GM12878 (cell line): ENCODE results near the gene YDJC. TPM values are rescaled to one million over a fixed set of nuclear protein-coding genes. Genes with fewer than 3 reads are reported as not detected.

Experiments used
- ATAC-seq: fragments of 200-7000 bp; cut with Tn5 transposase; 3 replicates; pipeline ENCODE4 v1.9.1; 2020; ENCODE audit warnings: mild to moderate bottlenecking, moderate library complexity
- BruUV-seq: library from RNA; stranded (reverse); fragments of 400-500 nt; replicated peaks from 2 replicates; lab custom pipeline; 2021; lab: Mats Ljungman, UMichigan
- CTCF ChIA-PET: fragments of 300-600 bp; sonication (Branson Sonifier 250); formaldehyde crosslinking; extraction: SDS; loops from one replicate; lab custom pipeline; 2021; ENCODE audit warnings: inconsistent platforms; lab: Yijun Ruan, JAX
- POLR2A ChIA-PET: fragments of 350-600 bp; formaldehyde crosslinking; extraction: SDS; loops from one replicate; lab custom pipeline; 2021; ENCODE audit warnings: inconsistent platforms; lab: Charles Lee
- RAD21 ChIA-PET: fragments of 300-600 bp; sonication (Branson Sonifier 250); formaldehyde crosslinking; loops from one replicate; lab custom pipeline; 2023; ENCODE audit warnings: antibody characterized with exemption; ENCODE audit not compliant: unreplicated experiment; lab: Charles Lee
- SMC1A ChIA-PET: fragments of 300-600 bp; sonication (Branson Sonifier 250); formaldehyde crosslinking; loops from one replicate; lab custom pipeline; 2023; ENCODE audit not compliant: unreplicated experiment, uncharacterized antibody; lab: Charles Lee
- DNase-seq: peaks from one replicate; pipeline ENCODE4 v3.0.0-alpha.2; 2011; ENCODE audit warnings: low read depth, low spot score
- FAIRE-seq: peaks from 3 replicates; lab custom pipeline; 2011; peaks lifted over from hg19 to GRCh38; lab: Jason Lieb, UNC
- H2AFZ ChIP-seq: 2 replicates; pipeline ENCODE4 v1.6.0; 2011; ENCODE audit warnings: low read depth, low read length, control low read depth; ENCODE audit not compliant: control insufficient read depth
- H3K27ac ChIP-seq: 2 replicates; pipeline ENCODE4 v1.5.1; 2011; ENCODE audit warnings: control low read depth; ENCODE audit not compliant: control insufficient read depth, insufficient read depth
- H3K27me3 ChIP-seq, 2 experiments: replicated peaks in 1 of 2; 2 replicates each; pipeline versions ENCODE4 v1.6.0 to v1.6.1; 2011; ENCODE audit warnings: low read length in 1 of 2; ENCODE audit not compliant: control insufficient read depth in 2 of 2, insufficient read depth in 2 of 2
- H3K36me3 ChIP-seq, 2 experiments: 2 replicates each; pipeline ENCODE4 v1.5.1; 2011; ENCODE audit warnings: low read length in 1 of 2; ENCODE audit not compliant: control insufficient read depth in 2 of 2, insufficient read depth in 2 of 2
- H3K4me1 ChIP-seq: 2 replicates; pipeline ENCODE4 v1.6.1; 2011; ENCODE audit warnings: mild to moderate bottlenecking, low read length, moderate library complexity, mixed read lengths; ENCODE audit not compliant: control insufficient read depth, insufficient read depth
- H3K4me2 ChIP-seq: 2 replicates; pipeline ENCODE4 v1.6.0; 2011; ENCODE audit warnings: control low read depth; ENCODE audit not compliant: control insufficient read depth, insufficient read depth
- H3K4me3 ChIP-seq: fragments of 200-600 bp; sonication (generic); 2 replicates; pipeline ENCODE4 v1.5.1; 2016
- H3K79me2 ChIP-seq: 2 replicates; pipeline ENCODE4 v1.6.0; 2011; ENCODE audit warnings: low read length; ENCODE audit not compliant: control insufficient read depth, insufficient read depth
- H3K9ac ChIP-seq: 2 replicates; pipeline ENCODE4 v1.8.0; 2011; ENCODE audit warnings: low read length, control low read depth, mixed read lengths; ENCODE audit not compliant: control insufficient read depth, insufficient read depth
- H3K9me3 ChIP-seq: replicated peaks from 3 replicates; pipeline ENCODE4 v1.5.1; 2011; ENCODE audit warnings: mild to moderate bottlenecking, low read length; ENCODE audit not compliant: control insufficient read depth, insufficient read depth
- H4K20me1 ChIP-seq: 2 replicates; pipeline ENCODE4 v1.6.0; 2011; ENCODE audit not compliant: control insufficient read depth, insufficient read depth
- STAT3 ChIP-seq: IDR thresholded peaks from 2 replicates; pipeline ENCODE4 v1.6.1; 2011; ENCODE audit warnings: low read depth, low read length, improper control_type of control experiment
- WGBS: methylation state at CpG from one replicate; pipeline ENCODE4 v1.1.6; 2016; ENCODE audit warnings: low lambda C conversion rate; ENCODE audit not compliant: insufficient replicate concordance, insufficient coverage; ENCODE audit errors: missing lambda C conversion rate; 5-methylcytosine and 5-hydroxymethylcytosine counted together
- in situ Hi-C: fragments of 300-500 bp; cut with MboI; formaldehyde crosslinking; loops from 9 replicates; pipeline ENCODE4 v1.14.3; 2018; ENCODE audit warnings: mixed read lengths
- intact Hi-C: fragments of 100-400 bp; cut with micrococcal nuclease; formaldehyde crosslinking; loops from one replicate; pipeline ENCODE4 v1.14.2; 2022; ENCODE audit not compliant: unreplicated experiment
- polyA plus RNA-seq, 11 experiments: library from polyadenylated mRNA; depleted of rRNA in 4 of 11; unstranded in 6 of 11; stranded (reverse) in 5 of 11; fragments of >200 nt; fragmentation: Nextera tagmentation in 4 of 11; fragmentation: Illumina TruSeq in 1 of 11; extraction: Ambion mirVana in 4 of 11; extraction: Trizol in 1 of 11; gene quantifications; 1 replicate in 1 of 11; 2 replicates in 10 of 11; pipeline versions ENCODE4 v1.2.1 to v1.2.3, GENCODE V29; 2011 to 2016; ENCODE audit warnings: inconsistent platforms in 2 of 11, missing spikeins in 2 of 11, low read depth in 1 of 11
- total RNA-seq, 4 experiments: library from RNA; depleted of rRNA in 3 of 4; stranded (reverse); fragments of >200 nt in 3 of 4; fragmentation: Illumina TruSeq in 1 of 4; extraction: Trizol in 1 of 4; gene quantifications; 2 replicates each; pipeline versions ENCODE4 v1.2.1 to v1.2.3, GENCODE V29; 2013 to 2021
- TF ChIP-seq, protein P1 (sequence below), 3 experiments: IDR thresholded peaks in 2 of 3; conservative IDR thresholded peaks in 1 of 3; 2 replicates each; pipeline ENCODE4 v1.5.1; 2011; ENCODE audit warnings: low read depth in 3 of 3, low read length in 3 of 3, mild to moderate bottlenecking in 3 of 3, control low read depth in 2 of 3, moderate library complexity in 2 of 3, inconsistent platforms in 1 of 3, mixed read lengths in 1 of 3; ENCODE audit not compliant: control insufficient read depth in 2 of 3, insufficient read depth in 1 of 3; ENCODE audit errors: extremely low read depth in 1 of 3

Gene YDJC
- total and polyA plus RNA-seq, 10 of the 15 experiments (the other 5 are each of a cell fraction or from before 2014, with no cell fraction given) = 1.00 to 77.6 (median 38.4) TPM

DNA sequence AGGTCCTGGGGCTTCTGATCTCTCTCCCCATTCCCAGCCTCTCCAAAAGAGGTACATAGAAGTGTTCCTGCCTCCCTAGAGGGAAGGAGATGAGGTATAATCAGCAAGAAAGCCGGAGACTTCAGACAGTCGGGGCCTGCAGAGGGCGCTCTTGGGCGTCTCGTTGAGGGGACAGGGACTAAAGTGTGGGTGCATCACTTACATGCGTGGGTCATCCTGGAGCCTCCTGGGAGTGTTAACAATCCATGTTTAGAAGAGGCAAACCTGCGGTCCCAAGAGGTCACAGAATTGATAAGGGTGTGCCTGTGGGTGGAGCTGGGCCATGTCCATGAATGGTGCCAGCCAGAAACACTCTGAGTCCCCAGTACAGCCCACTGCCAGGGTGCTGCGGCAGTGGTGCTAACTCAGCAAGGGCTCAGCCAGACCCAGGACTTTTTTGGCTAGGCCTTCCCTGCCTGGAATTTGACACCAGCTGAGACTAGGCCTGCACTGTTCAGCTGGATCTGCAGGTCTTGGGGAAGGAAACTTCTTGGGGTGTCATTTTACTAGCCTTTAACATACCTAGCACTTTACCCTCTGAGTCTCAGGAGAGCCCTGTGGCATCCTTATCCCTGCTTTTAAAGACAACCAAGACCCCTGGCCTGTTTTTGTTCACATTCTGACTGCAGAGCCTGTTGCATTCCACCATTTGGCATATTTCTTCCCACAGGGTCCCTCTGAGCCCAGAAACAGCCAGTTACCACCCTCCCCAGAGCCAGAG is 5.5 kb downstream of the YDJC start:
- POLR2A ChIA-PET = interaction anchor here (0.6 to 1.2 kb wide), 2 partner anchors 18 to 55 kb away, joined by 4 to 7 read pairs; partner anchors contain the start of gene SDF2L1

More for the DNA sequence above, 5.5 kb downstream of the YDJC start:
- 57% methylated on average over 8 of the region's 8 CpGs for WGBS
- BruUV-seq = no TSS peak
- in situ Hi-C loops (no loop called here), intact Hi-C loops (no loop called here)
- DNase-seq (no peak), ATAC-seq (peak; percentile 25), FAIRE-seq (no peak)
- RAD21 ChIA-PET = no interaction called here
- CTCF ChIA-PET = interaction anchor here (0.7 to 2.4 kb wide), 8 partner anchors 11 to 45 kb away, joined by 3 to 9 read pairs (median 6); no protein-coding TSS in a partner anchor
- no peak overlapping the region for H3K9ac ChIP-seq
- no peak overlapping the region for H3K27ac ChIP-seq
- H3K4me1 ChIP-seq = peaks cover 10% of the 10 kb centered on the region; the same call in 1 of the 2 replicates
- H3K9me3 ChIP-seq = no peaks in the 10 kb centered on the region
- H3K79me2 ChIP-seq = peaks cover 22% of the 10 kb centered on the region
- H3K36me3 ChIP-seq = peaks cover 11 to 28% of the 10 kb centered on the region in 2 experiments; a peak in 3 of 4 replicates
- no peak overlapping the region for H2AFZ ChIP-seq
- TF ChIP-seq STAT3 = no peak
- TF ChIP-seq, protein P1, sequence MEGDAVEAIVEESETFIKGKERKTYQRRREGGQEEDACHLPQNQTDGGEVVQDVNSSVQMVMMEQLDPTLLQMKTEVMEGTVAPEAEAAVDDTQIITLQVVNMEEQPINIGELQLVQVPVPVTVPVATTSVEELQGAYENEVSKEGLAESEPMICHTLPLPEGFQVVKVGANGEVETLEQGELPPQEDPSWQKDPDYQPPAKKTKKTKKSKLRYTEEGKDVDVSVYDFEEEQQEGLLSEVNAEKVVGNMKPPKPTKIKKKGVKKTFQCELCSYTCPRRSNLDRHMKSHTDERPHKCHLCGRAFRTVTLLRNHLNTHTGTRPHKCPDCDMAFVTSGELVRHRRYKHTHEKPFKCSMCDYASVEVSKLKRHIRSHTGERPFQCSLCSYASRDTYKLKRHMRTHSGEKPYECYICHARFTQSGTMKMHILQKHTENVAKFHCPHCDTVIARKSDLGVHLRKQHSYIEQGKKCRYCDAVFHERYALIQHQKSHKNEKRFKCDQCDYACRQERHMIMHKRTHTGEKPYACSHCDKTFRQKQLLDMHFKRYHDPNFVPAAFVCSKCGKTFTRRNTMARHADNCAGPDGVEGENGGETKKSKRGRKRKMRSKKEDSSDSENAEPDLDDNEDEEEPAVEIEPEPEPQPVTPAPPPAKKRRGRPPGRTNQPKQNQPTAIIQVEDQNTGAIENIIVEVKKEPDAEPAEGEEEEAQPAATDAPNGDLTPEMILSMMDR (IDR thresholded peaks at IDR 0.05 in 2 of 3, conservative IDR thresholded peaks at IDR 0.05 in 1 of 3; ENCODE audit: control insufficient read depth in 2 of 3, extremely low read depth in 1 of 3, insufficient read depth in 1 of 3, low read depth in 3 of 3, low read length in 3 of 3) = peak; percentile 18 to 57 (median 41); a peak in 4 of 6 replicates
- TF ChIP-seq, all 136 proteins: peak for 1
- Histone ChIP-seq H3K27me3 (no peaks in the 10 kb centered on the region), H3K4me3 (no peak overlapping the region), H4K20me1 (peaks cover 7% of the 10 kb centered on the region), H3K4me2 (no peak overlapping the region)
- SMC1A ChIA-PET = interaction anchor here (1.0 kb wide), 1 partner anchor 18 kb away, joined by 3 read pairs; the partner anchor contains the start of gene SDF2L1
